ENCODE measurements around the gene COL19A1. TPM values are rescaled to one million over a fixed set of nuclear protein-coding genes. Genes with fewer than 3 reads are reported as not detected.

The COL19A1 gene
- total RNA-seq, 2 donors from 2014 or later, result 1.4 to 1.5 TPM

- H3K9me3 Mint-ChIP-seq, result no peaks in the 10 kb centered on the region
- DNase-seq, result no peak
- no peak overlapping the region for H3K9ac ChIP-seq (ENCODE audit: extremely low read depth, low read length, poor library complexity, severe bottlenecking)
Measured at GRCh38 chr6:69827276-69827893, 39.0 kb upstream of the COL19A1 start.

DNA sequence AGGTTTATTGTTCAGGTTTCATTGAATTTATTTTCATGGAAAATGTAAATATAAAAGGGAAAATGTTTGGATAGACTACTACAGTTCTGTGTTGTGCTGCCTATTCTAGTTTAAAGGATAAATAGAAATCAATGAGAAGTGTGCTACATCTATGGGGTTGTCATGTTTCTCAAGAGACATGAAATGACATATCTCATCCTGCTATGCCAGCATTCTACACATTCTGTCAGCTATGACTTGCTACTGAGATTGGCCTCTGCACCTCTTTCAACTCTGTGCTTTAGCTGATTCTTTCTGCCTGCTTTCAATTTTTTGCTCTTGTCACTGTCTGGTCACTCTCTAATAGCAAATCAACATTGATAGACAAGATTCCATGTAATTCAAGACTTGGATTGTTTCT is 33.8 kb upstream of the COL19A1 start:
- Histone ChIP-seq H3K9ac (ENCODE audit: extremely low read depth, low read length, poor library complexity, severe bottlenecking) (no peak overlapping the region), H3K4me1 (ENCODE audit: control insufficient read depth, insufficient read depth, low read length) (no peaks in the 10 kb centered on the region), H3K27ac (ENCODE audit: low read depth, low read length) (no peak overlapping the region), H3K9me3 (ENCODE audit: control insufficient read depth, low read length) (no peaks in the 10 kb centered on the region), H3K4me3 (ENCODE audit: low read length) (no peak overlapping the region), H3K36me3 (ENCODE audit: control insufficient read depth, insufficient read depth, low read length) (no peaks in the 10 kb centered on the region), H3K27me3 (ENCODE audit: control insufficient read depth, insufficient read depth, low read length, poor library complexity, severe bottlenecking) (no peaks in the 10 kb centered on the region)
- Mint-ChIP-seq H3K4me3 (no peak overlapping the region), H3K36me3 (ENCODE audit: low read depth) (no peaks in the 10 kb centered on the region), H3K9me3 (no peaks in the 10 kb centered on the region), H3K27ac (no peak overlapping the region), H3K4me1 (peaks cover 16% of the 10 kb centered on the region), H3K27me3 (ENCODE audit: insufficient read depth) (no peaks in the 10 kb centered on the region)
- DNase-seq, result no peak
- TF ChIP-seq, protein P1, sequence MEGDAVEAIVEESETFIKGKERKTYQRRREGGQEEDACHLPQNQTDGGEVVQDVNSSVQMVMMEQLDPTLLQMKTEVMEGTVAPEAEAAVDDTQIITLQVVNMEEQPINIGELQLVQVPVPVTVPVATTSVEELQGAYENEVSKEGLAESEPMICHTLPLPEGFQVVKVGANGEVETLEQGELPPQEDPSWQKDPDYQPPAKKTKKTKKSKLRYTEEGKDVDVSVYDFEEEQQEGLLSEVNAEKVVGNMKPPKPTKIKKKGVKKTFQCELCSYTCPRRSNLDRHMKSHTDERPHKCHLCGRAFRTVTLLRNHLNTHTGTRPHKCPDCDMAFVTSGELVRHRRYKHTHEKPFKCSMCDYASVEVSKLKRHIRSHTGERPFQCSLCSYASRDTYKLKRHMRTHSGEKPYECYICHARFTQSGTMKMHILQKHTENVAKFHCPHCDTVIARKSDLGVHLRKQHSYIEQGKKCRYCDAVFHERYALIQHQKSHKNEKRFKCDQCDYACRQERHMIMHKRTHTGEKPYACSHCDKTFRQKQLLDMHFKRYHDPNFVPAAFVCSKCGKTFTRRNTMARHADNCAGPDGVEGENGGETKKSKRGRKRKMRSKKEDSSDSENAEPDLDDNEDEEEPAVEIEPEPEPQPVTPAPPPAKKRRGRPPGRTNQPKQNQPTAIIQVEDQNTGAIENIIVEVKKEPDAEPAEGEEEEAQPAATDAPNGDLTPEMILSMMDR (conservative IDR thresholded peaks at IDR 0.05), result no peak

More at GRCh38 chr6:69827276-69827893, 39.0 kb upstream of the COL19A1 start:
- TF ChIP-seq, protein P1 (conservative IDR thresholded peaks at IDR 0.05), result no peak
- WGBS, 2 experiments (ENCODE audit: insufficient coverage in 1 of 2, insufficient read length in 1 of 2), result 82% methylated on average over 1 of the region's 2 CpGs; no CpG with 5 or more reads in 1 of the 2 experiments
- H3K4me1 Mint-ChIP-seq, result peaks cover 21% of the 10 kb centered on the region
- no peak overlapping the region for H3K27ac Mint-ChIP-seq
- H3K36me3 ChIP-seq (ENCODE audit: control insufficient read depth, insufficient read depth, low read length), result no peaks in the 10 kb centered on the region
- H3K4me3 ChIP-seq (ENCODE audit: low read length), result no peak overlapping the region
- no peak overlapping the region for H3K4me3 Mint-ChIP-seq
- no peaks in the 10 kb centered on the region for H3K9me3 ChIP-seq (ENCODE audit: control insufficient read depth, low read length)
- no peaks in the 10 kb centered on the region for H3K27me3 Mint-ChIP-seq (ENCODE audit: insufficient read depth)
- no peak overlapping the region for H3K27ac ChIP-seq (ENCODE audit: low read depth, low read length)
- no peaks in the 10 kb centered on the region for H3K27me3 ChIP-seq (ENCODE audit: control insufficient read depth, insufficient read depth, low read length, poor library complexity, severe bottlenecking)
- no peaks in the 10 kb centered on the region for H3K4me1 ChIP-seq (ENCODE audit: control insufficient read depth, insufficient read depth, low read length)
- no peaks in the 10 kb centered on the region for H3K36me3 Mint-ChIP-seq (ENCODE audit: low read depth)

GRCh38 chr6:69835414-69836179 is 30.8 kb upstream of the COL19A1 start:
- Mint-ChIP-seq H3K4me3 (no peak overlapping the region), H3K27ac (no peak overlapping the region), H3K27me3 (ENCODE audit: insufficient read depth) (no peaks in the 10 kb centered on the region), H3K36me3 (ENCODE audit: low read depth) (no peaks in the 10 kb centered on the region), H3K9me3 (no peaks in the 10 kb centered on the region), H3K4me1 (peaks cover 6% of the 10 kb centered on the region)
- H3K27ac ChIP-seq (ENCODE audit: low read depth, low read length), result no peak overlapping the region
- H3K4me1 ChIP-seq (ENCODE audit: control insufficient read depth, insufficient read depth, low read length), result no peaks in the 10 kb centered on the region
- no peak overlapping the region for H3K4me3 ChIP-seq (ENCODE audit: low read length)
- TF ChIP-seq, protein P1 (conservative IDR thresholded peaks at IDR 0.05), result peak; percentile 87
- 16% methylated on average over 5 of the region's 5 CpGs; no CpG with 5 or more reads in 1 of the 2 experiments for WGBS, 2 experiments (ENCODE audit: insufficient coverage in 1 of 2, insufficient read length in 1 of 2)
- no peaks in the 10 kb centered on the region for H3K36me3 ChIP-seq (ENCODE audit: control insufficient read depth, insufficient read depth, low read length)
- H3K27me3 ChIP-seq (ENCODE audit: control insufficient read depth, insufficient read depth, low read length, poor library complexity, severe bottlenecking), result no peaks in the 10 kb centered on the region
- no peaks in the 10 kb centered on the region for H3K9me3 ChIP-seq (ENCODE audit: control insufficient read depth, low read length)
- H3K9ac ChIP-seq (ENCODE audit: extremely low read depth, low read length, poor library complexity, severe bottlenecking), result no peak overlapping the region
- peak; percentile 54 for DNase-seq
